Hypothalamus (tissue), 51 donors: Measurements from ENCODE around the gene APOA1.

Source experiments
- DNase-seq, 51 donors: peaks; one replicate each; lab custom pipeline; 2025; lab: John Stamatoyannopoulos, UW

Gene APOA1

GRCh38 chr11:116792144-116792868 lies 45.1 kb downstream of the APOA1 start:
- DNase-seq, result no peak

DNA sequence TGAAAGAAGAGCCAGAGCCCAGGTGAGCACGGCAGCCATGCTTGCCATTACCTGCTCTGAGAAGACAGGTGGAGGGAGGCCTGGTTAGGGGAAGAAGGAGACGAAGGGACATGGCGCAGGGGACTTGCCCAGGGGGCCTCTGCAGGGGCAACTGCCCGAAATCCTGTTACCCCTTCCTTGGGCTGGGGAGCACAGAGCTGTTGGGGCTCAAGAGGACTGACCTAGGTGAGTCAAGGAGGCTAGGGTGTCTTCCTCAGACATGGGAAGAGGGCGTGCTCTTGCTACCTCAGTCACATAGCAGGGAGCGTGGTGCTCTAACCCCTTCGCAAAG lies 45.6 kb downstream of the APOA1 start, which contains the start of gene APOA5:
TSS of gene APOA5 (minus strand) at position 67 of the 331 bp plus-strand sequence. CDS start at position 48, 19 bp downstream.
- no peak for DNase-seq

- peak; percentile 9 to 88 (median 61) for DNase-seq
These were observed 46.2 kb downstream of the APOA1 start for GRCh38 chr11:116791002-116791812.

DNA sequence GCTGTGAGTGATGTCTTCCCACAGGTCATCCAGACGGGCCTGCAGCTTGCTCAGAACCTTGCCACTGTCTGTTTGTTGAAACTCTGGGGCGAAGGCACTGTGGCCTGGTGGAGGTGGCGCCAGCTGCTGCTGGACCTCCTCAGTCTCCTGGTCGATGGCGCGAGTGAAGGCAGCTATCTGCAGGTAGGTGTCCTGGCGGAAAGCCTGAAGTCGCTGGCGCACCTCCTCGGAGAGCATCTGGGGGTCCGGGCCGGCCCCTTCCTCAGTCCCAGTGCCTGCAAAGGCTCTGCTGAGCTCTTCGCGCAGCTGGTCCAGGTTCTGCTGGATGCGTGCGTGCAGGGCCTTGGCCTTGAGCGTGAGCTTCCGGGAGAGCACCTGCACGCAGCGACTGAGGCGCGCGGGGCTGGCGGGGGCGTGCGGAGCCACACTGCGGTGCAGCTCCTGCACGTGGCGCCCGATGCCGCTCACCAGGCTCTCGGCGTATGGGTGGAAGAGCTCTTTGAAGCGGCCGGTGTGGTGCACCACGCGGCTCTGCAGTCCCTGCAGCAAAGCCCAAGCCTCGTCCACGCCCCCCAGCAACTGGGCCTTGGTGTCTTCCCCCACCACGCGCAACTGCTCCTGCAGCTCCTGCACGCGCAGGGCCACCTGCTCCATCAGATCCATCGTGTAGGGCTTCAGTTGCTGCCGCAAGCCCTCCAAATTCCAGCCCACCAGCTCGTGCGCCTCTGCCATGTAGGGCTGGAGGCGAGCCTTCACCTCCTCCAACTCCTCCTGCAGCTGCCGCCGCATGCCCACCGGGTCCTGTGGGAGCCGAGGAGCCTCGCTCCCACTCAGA lies 47.0 kb downstream of the APOA1 start:
- DNase-seq, result no peak

DNA sequence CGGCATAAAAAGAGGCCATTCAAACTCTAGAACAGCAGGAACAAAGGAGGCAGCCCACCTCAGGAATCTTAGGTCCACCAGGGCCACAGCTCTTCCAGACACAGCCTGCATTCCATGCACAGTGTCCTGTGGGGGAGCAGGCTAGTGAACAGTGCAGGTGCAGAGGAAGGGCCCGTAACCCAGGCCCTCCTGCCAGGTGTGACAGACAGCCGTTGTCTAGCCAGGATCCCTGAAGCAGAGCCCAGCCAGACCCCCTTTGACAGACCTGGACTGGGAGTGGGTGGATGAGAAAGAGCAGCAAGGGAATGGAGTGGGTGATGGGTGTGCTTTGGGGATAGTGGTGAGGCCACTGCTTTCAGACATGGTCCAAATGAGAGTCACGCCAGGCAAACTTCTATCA lies 48.4 kb downstream of the APOA1 start:
- no peak for DNase-seq

- DNase-seq, result no peak
These were observed 48.9 kb downstream of the APOA1 start for GRCh38 chr11:116788534-116788933.

DNA sequence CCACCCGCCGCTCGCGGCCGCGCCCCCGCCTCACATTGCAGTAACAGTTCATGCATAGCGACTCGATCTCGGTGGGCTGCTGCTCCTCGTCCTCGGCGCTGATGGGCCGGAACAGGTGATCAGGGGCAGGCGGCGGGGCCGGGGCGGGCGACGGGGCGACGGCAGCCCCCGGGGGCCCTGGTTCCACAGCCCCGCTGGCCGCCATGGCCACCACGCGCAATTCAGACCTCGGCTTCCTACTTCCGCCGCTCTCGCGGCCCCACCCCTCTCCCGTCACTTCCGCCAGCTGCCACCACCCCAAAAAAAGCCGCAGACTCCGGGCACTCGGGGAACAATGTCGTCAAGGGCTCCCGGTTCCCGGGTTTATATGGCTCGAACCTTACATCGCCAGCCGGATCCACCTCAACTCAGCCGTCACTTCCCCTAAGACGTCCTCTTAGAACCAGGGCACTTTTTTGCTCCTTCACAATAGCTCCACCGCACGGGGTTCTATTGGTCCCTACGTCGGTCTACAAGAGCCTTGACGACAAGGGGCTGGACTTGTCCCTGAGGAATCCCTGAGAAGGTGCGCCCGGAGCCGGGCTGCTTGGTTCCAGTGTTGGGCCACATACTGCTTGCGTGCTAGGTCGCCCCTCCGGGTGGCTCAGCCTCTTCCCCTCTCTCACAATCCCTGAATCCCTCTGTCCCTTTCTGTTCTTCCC lies 49.5 kb downstream of the APOA1 start, which contains the start of gene ZPR1:
TSS of gene ZPR1 (minus strand) at position 238 of the 701 bp plus-strand sequence. CDS start at position 205, 33 bp downstream.
- DNase-seq, result peak; percentile 24 to 90 (median 72)

GRCh38 chr11:116787436-116787785 lies 50.0 kb downstream of the APOA1 start:
- DNase-seq, result peak in 1 of 51 donors; percentile 35

GRCh38 chr11:116786966-116787365 lies 50.5 kb downstream of the APOA1 start:
- no peak for DNase-seq

- DNase-seq, result no peak
These were observed 51.1 kb downstream of the APOA1 start for GRCh38 chr11:116786326-116786725.
